Nucleus accumbens (tissue), 56 donors: Measurements from ENCODE around the gene KCTD17.
A peak's percentile ranks its signal among the peaks of the same experiment; 100 is the strongest.

Source experiments
- DNase-seq, 56 donors: peaks; one replicate each; lab custom pipeline; 2025; lab: John Stamatoyannopoulos, UW

Gene KCTD17

DNA sequence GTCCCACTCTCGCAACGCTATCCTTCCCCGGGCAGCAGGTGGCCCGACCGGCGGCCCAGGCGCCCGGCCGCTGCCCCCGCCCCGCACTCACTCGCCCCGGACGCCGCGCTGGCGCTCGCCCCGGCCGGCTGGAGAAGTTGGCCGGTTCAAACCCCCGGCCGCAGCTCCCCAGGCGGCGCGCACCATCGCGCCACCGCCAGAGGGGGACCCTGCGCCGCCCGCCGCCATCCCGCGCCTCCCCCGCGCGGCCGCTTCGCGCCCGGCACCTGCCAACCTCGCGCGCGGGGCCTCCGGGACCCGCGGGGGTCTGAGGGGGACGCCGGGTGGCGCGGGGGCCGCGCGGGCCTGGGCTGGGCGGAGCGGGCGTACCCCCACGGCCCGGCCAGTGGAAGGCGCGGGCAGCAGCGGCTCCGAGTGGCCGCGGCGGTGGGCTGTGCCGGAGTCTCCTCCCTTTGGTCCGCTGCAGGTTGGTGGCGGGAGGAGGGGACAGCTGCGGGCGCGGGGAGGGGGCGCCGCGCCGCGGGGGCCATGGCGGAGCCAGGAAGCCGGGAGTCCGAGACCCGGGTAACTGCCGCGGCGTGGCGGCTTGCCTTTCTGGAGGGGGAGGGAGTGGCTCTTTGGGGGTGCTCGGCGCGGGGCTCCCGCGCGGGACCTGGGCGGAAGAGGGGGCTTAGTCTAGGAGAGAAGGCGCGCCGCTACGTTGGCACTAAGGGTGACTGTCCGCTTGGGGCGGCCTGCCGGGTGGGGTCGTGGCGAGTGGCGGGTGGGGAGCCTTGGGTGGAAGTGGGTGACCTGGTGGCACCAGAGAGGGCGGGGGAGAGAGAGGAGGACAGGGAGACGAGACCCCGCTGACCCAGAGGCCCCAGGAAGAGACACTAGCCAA lies 32.0 kb upstream of the KCTD17 start, which contains the start of the genes MPST and TST:
Gene MPST (plus strand): TSS at position 434 of the 883 bp plus-strand sequence. CDS start 95 bp downstream, at position 529.
Gene TST (minus strand): TSS at position 139 of the 883 bp plus-strand sequence. CDS start 715 bp downstream, outside the sequence.
- DNase-seq: peak in 52 of 56 donors; percentile 27 to 86 (median 72)

DNA sequence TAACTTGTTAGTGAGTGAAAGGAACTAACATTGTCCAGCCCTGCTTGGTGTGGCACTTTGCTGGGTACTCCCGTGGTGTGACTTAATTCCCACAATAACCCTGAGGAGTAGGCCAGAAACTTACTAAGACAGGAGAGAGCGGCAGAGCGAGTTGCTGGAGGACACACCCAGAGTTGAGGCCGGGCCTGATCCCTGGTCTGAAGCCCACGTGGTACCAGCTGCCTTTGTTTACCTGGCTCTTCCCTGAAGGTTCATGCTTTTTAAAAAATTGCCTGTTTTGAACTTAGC lies 31.4 kb upstream of the KCTD17 start:
- DNase-seq: peak in 7 of 56 donors; percentile 32 to 62 (median 43)

DNA sequence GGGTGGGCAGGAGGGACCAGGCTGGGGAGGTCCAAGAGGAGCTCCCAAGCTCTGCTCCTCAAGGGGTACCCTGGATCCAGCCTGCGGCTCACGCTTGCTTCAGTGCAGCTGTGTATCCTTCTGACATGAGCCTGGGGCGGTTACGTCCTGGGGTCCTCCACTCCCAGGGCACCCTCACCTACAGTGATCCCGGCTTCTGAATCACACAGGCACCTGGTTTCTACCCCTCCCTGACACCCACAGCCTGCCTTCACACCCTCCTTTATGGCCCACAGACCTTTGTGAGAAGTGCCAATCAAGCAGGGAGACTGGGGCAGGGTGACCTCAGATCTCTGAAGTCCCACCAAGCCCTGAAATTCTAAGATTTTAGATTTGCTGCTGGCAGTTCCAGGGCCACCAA lies 30.5 kb upstream of the KCTD17 start:
- no peak for DNase-seq

DNA sequence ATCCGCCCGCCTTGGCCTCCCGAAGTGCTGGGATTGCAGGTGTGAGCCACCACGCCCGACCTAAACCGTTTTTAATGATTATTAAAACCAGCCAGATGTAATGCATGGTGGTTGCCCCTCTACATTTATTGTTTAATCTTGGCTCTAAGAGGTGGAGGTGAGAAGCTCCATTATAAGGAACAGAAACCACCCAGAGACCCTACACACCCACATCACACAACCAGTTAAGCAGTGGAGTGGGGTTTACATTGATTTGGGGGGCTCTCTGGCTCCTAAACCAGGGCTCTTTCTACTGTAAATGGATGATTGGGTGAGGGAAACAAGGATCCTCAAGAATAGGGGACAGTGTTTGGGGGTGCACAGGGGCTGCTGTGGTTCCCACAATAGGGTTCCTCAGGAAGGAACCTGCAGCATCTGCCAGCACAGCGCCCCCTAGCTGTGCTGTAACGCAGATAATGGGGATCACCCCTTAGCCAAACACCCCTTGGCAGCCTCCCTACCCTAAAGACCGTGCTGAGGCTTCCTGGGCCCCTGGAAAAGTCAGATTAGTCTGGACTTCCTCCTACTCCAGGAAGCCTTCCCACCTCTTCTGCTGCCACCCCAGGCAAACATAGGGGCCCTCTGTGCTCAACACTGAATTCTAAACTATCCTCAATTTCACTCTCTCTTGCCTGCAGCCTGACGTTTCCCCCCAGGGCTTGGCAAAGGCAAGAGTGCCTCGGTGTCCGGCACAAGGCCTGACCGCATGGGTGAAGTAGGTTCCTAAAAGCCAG lies 29.6 kb upstream of the KCTD17 start:
- peak in 26 of 56 donors; percentile 3 to 70 (median 21) for DNase-seq

DNA sequence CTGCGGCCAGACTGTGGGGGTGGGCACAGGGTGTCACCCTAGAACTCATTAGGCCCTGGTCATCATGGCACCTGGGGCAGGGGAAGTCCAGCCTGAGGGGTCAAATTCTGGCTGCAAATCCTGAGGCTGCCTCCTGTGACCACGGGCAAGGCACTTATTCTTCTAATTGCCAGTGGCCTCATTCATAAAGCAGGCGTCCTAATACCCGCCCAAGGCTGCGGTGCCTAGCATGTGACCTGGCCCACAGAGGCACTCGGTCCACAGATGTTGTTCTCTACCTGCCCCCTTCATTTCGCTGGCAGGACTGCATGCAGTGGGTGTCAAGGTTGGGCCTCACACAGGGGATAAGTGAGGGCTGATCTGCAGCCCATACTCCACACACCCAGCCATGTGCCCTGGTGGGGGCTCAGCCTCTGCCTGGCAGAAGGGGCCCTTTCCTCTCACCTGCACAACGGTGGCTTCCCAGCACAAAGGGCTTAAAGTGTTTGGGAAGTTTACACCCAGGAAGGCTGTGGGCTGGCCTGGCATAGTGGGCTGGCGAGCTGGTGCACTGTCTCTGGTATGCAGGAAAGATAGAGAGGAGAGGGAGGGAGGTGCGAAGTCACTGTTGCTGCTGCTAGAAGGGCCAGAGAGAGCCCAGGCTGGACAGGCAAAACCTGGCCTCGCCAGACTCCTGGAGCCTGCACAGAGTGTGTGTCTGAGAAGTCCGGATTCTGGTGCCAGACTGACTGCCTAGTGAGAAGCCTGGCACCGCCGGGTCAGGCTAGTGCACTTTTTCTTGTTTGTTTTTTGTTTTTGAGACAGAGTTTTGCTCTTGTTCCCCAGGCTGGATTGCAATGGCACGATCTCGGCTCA lies 28.8 kb upstream of the KCTD17 start:
- peak in 4 of 56 donors; percentile 5 to 33 (median 26) for DNase-seq

DNA sequence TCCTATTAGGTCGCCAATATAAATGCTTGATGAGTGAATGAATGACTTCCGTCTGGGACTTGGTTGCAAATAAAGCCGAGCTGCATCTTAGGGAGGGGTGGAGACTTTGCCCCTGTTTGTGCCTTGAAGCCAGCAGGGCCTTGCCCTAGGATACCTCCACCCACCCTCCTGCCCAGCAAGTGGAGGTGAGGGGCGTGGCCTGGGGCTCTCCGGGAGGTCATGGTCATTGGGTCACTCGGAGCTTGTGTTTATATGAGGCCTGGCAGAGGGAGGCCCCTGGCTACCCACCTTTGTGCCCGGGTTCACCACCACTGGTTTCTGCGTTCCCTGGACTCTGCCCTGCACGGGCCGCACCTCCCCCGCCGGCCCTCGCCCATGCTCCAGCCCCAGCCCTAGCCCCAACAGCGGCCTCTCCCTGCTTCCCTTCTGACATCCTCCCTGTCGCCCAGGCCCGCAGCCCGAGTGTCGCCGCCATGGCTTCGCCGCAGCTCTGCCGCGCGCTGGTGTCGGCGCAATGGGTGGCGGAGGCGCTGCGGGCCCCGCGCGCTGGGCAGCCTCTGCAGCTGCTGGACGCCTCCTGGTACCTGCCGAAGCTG lies 27.7 kb upstream of the KCTD17 start:
- DNase-seq: no peak

DNA sequence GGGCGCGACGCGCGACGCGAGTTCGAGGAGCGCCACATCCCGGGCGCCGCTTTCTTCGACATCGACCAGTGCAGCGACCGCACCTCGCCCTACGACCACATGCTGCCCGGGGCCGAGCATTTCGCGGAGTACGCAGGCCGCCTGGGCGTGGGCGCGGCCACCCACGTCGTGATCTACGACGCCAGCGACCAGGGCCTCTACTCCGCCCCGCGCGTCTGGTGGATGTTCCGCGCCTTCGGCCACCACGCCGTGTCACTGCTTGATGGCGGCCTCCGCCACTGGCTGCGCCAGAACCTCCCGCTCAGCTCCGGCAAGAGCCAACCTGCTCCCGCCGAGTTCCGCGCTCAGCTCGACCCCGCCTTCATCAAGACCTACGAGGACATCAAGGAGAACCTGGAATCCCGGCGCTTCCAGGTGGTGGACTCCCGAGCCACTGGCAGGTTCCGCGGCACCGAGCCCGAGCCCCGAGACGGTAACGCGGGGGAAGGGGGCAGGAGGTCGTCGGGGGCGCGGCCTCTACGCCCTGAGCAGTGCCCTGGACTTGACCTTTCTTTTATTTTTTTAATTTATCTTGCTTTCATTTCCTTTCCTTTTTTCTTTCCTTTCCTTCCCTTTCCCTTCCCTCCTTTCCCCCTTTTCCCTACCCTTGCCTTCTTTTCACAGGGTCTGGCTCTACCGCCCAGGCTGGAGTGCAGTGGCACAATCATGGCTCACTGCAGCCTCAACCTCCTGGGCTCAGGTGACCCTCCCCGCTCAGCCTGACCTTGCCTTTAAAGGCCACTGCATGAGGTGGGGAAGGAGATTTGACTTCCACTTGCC lies 27.0 kb upstream of the KCTD17 start:
- no peak for DNase-seq

DNA sequence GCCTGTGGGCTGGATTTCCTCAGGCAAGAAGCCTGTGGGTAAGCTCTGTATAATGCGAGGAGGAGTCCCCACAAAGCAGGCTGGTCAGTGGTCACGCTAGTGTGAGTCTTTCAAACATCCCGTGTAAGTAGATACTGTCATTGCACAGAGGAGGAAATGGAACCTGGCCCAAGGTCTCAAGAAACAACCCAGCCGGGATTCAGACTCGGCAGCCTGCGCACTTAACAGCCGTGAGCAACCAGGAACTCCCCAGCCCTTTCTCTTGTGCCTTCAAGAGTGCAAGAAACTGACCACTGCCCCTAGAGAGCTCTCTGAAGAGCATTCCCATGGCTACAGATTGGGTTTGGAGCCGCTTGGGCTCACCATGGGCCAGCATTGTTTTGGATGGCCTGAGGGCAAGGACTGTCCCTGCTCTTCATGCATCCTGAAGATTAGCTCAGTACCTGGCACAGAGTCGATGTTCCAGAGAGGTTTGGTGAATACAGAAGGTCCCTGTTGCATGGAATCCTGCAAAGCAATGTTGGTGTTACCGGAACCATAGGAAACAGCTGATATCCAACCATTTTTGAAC lies 26.0 kb upstream of the KCTD17 start:
- no peak for DNase-seq

DNA sequence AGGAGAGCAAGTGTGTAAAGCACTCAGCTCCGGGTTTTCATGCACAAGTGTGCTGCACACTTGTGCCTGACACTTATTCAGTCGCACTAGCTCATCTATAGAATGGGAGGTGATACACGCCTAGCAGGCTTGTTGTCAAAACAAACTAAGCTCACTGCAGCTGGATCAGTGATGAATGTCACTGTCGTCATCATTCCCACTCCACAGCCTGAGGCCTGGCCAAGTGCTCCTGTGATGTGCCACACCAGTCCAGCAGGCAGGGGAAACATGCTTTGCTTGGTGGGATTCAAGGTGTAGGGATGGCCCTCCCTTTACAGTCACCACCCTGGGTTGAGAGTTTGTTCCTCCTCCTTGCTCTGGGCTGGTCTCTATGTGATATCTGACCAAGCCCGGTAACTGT lies 25.2 kb upstream of the KCTD17 start:
- DNase-seq: peak in 3 of 56 donors; percentile 8 to 18 (median 17)

DNA sequence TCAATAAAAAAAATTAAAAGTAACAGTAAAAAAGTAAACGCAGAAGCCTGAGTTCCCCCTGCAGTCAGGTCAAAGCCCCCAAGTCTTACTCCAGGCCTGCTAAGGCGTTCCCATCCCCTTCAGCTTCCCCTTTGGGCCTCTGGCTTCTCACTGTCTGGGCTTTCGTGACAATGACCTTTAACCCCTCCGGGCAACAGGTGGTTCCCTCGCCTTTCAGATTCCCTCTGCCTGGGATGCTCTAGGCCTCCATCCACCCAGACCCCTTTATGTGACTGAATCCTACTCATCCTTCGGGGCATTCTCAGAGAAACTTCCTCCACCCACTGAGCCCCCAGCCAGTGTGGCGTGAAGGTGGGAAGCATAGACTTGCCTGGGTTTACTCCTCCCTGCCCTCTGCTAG lies 24.0 kb upstream of the KCTD17 start:
- no peak for DNase-seq

DNA sequence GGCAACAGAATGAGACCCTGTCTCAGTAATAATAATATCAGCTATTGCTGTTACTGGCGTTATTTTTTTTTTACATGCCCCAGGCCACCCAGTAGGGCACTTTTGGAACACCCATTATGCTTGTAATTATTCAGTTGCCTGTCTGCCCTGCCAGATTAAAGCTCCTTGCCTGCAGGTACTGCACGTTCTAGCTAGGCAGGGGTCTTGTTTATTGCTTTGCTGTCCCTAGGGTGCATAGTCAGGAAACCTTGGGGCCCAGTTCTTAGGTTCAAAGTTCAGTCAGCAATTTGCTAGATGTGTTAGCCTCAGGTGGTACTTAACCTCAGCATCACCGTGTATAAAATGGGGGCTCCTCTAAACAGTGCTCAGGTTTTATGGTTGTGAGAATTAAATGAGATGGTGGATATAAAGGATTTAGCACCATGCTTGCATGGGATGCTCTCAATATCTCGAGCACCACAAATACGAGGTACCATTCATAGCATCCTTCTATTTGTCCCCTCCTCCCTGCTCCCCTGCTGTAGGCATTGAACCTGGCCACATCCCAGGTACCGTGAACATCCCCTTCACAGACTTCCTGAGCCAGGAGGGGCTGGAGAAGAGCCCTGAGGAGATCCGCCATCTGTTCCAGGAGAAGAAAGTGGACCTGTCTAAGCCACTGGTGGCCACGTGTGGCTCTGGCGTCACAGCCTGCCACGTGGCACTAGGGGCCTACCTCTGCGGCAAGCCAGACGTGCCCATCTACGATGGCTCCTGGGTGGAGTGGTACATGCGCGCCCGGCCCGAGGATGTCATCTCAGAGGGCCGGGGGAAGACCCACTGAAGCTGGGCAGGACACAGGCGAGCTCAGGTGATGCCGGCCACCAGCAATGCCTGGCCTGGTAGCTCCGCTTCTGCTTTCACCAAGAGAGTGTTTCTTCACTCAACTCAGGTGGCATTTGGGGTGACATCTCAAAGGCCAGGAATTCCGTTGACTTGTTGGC lies 22.6 kb upstream of the KCTD17 start:
- no peak for DNase-seq

DNA sequence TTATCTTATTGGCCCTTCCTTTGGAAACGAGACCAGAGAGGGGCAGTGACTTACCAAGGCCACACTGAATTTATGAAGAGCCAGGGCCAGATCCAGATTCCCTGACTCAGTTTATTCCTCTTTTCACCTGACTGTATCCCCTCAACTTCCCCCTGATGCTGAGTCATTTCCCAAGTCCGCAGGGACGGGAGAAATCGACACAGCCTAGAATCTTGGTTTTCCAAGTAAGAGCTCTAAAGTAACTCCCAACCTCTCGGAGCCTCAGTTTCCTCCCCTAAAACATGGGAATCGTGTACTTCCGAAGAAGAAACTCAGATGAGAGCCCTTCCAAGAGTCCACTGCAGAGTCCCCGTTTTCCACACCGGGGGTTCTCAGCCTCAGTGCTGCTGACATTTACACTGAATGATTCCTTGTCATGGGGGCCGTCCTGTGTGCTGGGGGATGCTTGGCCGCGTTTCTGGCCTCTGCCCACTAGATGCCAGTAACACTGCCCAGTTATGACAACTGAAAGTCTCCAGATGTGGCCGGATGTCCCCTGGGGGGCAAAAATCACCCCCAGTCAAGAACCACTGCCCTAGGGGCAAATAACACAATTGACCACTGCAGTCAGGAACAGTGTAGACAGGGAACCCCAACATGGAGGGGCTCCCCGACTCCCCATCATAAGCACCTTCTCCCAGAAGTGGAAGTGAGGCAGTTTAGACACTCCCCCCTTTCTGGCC lies 20.8 kb upstream of the KCTD17 start:
- no peak for DNase-seq

DNA sequence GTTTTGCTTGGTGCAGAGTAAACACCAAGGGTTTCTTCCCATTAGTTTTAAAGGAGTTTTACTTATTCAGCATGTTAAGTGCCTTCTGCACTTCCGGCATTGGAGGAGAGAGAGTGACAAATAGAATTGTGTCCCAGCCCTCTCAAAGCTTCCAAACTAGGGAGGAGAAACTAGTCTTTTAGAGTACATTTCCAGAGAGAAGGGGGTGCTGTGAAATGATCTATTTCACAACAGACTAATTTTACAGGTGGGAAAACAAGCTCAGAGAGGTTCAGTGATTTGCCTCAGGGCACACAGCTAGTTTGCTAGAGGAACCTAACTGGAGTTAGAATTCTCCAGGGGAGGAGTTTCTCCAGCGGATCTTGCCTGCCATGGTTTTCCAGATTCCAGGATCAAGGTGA lies 19.4 kb upstream of the KCTD17 start:
- no peak for DNase-seq

DNA sequence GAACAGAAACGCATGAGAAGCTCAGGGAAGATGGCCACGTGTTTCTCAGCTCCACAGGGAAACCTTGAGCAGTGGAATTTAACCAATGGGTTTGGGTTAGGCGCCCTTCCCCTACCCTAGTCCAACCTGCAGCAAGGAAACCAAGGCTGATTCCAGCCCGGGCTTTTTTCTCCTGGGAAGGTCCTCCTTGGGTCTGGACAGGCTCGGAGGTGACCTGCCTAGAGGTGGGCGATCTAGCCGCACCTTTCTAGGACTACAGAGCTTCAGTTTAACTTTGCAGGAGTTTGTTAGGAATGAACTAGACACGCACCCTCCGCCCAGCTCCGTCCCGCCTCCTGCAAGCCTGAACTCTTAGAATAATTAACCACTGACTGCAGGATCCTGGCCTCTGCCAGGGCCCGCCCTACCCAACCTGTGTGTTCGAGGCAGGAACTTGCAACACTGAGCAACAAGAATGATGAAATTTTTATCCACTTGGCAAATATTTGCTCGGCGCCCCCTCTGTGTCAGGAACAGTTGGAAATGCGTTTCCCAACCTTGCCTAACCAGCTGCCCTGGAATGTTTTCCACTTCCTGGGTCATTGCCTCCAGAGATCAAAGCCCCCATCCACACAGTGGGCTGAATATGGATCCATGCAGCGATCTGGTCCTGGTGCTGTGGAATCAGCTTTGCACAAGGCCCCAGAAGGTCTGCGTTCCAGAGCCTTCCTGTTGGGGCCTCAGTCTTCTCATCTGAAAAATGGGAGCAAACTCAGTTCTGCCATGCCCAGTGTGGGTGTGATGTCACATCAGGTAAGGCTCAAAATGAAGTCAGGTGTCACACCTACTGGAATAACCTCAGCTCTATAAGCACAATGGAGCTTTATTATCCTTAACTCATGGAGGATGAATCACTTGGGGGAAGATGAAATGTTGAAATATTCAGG lies 18.7 kb upstream of the KCTD17 start:
- peak in 1 of 56 donors; percentile 18 for DNase-seq

DNA sequence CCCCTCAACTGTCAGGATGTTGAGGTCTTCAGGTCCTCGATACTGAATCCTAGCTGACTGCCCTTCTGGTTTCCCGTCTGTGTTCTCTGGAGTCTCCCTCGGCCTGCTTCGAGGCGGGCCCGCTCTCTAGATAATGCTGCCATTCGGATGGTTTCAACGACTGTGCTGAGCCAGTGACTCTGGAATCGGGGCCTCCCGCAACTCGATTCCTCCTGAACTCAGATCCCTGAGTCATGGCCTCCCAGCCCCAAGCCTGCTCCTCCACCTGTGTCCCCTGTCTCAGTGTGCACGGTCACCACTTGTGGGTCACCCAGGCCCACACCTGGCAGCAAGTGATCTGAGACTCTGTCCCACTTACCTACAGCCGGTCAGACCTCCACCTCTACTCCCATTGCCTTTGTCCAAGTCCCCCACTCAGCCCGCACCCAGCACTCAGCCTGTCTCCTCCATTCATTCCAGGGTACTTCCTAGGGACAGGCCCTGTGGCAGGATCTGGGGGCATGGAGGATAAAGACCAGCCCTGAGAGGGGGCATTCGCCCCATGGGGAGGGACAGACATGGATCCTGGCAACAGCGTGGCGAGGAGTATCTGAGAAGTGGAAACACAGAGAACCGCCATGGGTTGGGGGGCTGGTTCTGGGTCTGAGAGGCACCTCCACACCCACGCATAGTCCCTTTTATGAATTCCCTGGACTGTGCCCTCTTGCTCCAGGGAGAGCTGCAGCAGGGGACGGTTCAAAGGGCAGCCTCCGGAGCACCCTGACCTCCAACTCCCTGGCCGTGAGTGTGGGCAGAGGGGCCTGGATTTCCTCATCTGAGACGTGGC lies 17.7 kb upstream of the KCTD17 start:
- no peak for DNase-seq
